K562 (cell line): ENCODE results near the gene RNF123.

Experiments used
- ATF1 ChIP-seq, 2 experiments: fragments of 450-650 bp in 1 of 2; IDR thresholded peaks; 2 replicates each; pipeline ENCODE4 v1.6.1; 2016; ENCODE audit warnings: missing compliant biosample characterization in 1 of 2, missing genetic modification characterization in 1 of 2
- EP300 ChIP-seq: IDR thresholded peaks from 2 replicates; pipeline ENCODE4 v1.6.1; 2012; ENCODE audit warnings: low read length, improper control_type of control experiment
- JUND ChIP-seq, 2 experiments: IDR thresholded peaks; 2 replicates in 1 of 2; 3 replicates in 1 of 2; pipeline ENCODE4 v1.6.1; 2011; ENCODE audit warnings: borderline replicate concordance in 2 of 2, low read depth in 2 of 2, low read length in 2 of 2, improper control_type of control experiment in 1 of 2, missing biosample characterization in 1 of 2, missing genetic modification characterization in 1 of 2, missing genetic modification reagents in 1 of 2
- KDM1A ChIP-seq, 2 experiments: fragments of 450-650 bp; IDR thresholded peaks; 2 replicates each; pipeline ENCODE4 v1.6.1; 2016; ENCODE audit warnings: mild to moderate bottlenecking in 2 of 2
- MCM2 ChIP-seq: fragments of 450-650 bp; IDR thresholded peaks from 2 replicates; pipeline ENCODE4 v1.6.1; 2017; ENCODE audit warnings: low read depth, mild to moderate bottlenecking
- MYNN ChIP-seq, 2 experiments: sonication (generic); formaldehyde crosslinking in 1 of 2; IDR thresholded peaks; 2 replicates each; pipeline versions ENCODE4 v1.5.0 to v1.6.1; 2016 to 2020; ENCODE audit warnings: antibody characterized with exemption in 1 of 2, missing genetic modification reagents in 1 of 2
- ZNF699 ChIP-seq: fragments of 250-450 bp; sonication (Bioruptor Pico); IDR thresholded peaks from 2 replicates; pipeline ENCODE4 v1.8.0; 2021; ENCODE audit warnings: mild to moderate bottlenecking, moderate library complexity; ENCODE audit not compliant: insufficient replicate concordance
- TF ChIP-seq, protein P1 (sequence below): sonication (generic); formaldehyde crosslinking; IDR thresholded peaks from 2 replicates; pipeline ENCODE4 v1.8.0; 2022; ENCODE audit warnings: missing genetic modification reagents, mild to moderate bottlenecking, borderline replicate concordance
- TF ChIP-seq, protein P2 (sequence below): fragments of 450-650 bp; formaldehyde crosslinking; IDR thresholded peaks from 2 replicates; pipeline ENCODE4 v1.4.0; 2020; ENCODE audit warnings: mild to moderate bottlenecking, mixed read lengths
- TF ChIP-seq, protein P3 (sequence below): sonication (generic); formaldehyde crosslinking; IDR thresholded peaks from 2 replicates; pipeline ENCODE4 v1.8.0; 2022; ENCODE audit warnings: mild to moderate bottlenecking, missing genetic modification reagents, borderline replicate concordance
- TF ChIP-seq, protein P4 (sequence below): sonication (generic); formaldehyde crosslinking; IDR thresholded peaks from 2 replicates; pipeline ENCODE4 v1.8.0; 2022; ENCODE audit warnings: missing genetic modification reagents, mild to moderate bottlenecking, moderate library complexity, borderline replicate concordance
- TF ChIP-seq, protein P5 (sequence below): sonication (generic); formaldehyde crosslinking; IDR thresholded peaks from 2 replicates; pipeline ENCODE4 v1.9.0; 2022; ENCODE audit warnings: mild to moderate bottlenecking, missing genetic modification reagents

DNA sequence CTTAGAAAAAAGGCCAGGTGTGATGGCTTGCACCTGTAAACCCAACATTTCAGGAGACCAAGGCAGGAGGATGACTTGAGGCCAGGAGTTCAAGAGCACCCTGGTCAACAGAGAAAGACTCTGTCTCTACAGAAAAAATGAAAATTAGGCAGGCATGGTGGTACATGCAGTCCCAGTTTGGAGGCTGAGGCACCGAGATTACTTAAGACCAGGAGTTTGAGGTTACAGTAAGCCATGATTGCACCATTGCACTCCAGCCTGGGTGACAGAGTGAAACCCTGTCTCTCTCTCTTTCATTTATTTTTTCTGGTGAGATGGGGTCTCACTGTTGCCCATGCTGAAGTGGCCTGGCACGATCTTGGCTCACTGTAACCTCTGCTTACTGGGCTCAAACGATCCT lies 72.3 kb downstream of the RNF123 start:
- TF ChIP-seq EP300, result no peak
- no peak for TF ChIP-seq MYNN (IDR thresholded peaks at IDR 0.05)
- TF ChIP-seq MYNN (CRISPR knock-in tag; IDR thresholded peaks at IDR 0.05), result no peak
- TF ChIP-seq KDM1A (IDR thresholded peaks at IDR 0.05), result no peak
- TF ChIP-seq, protein P1, sequence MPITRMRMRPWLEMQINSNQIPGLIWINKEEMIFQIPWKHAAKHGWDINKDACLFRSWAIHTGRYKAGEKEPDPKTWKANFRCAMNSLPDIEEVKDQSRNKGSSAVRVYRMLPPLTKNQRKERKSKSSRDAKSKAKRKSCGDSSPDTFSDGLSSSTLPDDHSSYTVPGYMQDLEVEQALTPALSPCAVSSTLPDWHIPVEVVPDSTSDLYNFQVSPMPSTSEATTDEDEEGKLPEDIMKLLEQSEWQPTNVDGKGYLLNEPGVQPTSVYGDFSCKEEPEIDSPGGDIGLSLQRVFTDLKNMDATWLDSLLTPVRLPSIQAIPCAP (CRISPR knock-in tag), result no peak
- no peak for TF ChIP-seq ZNF699 (CRISPR knock-in tag)
- no peak for TF ChIP-seq ATF1 (CRISPR knock-in tag; IDR thresholded peaks at IDR 0.05)
- TF ChIP-seq ATF1 (tag; IDR thresholded peaks at IDR 0.05), result no peak
- TF ChIP-seq, protein P2, sequence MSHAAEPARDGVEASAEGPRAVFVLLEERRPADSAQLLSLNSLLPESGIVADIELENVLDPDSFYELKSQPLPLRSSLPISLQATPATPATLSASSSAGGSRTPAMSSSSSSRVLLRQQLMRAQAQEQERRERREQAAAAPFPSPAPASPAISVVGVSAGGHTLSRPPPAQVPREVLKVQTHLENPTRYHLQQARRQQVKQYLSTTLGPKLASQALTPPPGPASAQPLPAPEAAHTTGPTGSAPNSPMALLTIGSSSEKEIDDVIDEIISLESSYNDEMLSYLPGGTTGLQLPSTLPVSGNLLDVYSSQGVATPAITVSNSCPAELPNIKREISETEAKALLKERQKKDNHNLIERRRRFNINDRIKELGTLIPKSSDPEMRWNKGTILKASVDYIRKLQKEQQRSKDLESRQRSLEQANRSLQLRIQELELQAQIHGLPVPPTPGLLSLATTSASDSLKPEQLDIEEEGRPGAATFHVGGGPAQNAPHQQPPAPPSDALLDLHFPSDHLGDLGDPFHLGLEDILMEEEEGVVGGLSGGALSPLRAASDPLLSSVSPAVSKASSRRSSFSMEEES (CRISPR knock-in tag), result no peak
- TF ChIP-seq, protein P3, sequence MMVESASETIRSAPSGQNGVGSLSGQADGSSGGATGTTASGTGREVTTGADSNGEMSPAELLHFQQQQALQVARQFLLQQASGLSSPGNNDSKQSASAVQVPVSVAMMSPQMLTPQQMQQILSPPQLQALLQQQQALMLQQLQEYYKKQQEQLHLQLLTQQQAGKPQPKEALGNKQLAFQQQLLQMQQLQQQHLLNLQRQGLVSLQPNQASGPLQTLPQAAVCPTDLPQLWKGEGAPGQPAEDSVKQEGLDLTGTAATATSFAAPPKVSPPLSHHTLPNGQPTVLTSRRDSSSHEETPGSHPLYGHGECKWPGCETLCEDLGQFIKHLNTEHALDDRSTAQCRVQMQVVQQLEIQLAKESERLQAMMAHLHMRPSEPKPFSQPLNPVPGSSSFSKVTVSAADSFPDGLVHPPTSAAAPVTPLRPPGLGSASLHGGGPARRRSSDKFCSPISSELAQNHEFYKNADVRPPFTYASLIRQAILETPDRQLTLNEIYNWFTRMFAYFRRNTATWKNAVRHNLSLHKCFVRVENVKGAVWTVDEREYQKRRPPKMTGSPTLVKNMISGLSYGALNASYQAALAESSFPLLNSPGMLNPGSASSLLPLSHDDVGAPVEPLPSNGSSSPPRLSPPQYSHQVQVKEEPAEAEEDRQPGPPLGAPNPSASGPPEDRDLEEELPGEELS (CRISPR knock-in tag), result no peak
- no peak for TF ChIP-seq JUND (IDR thresholded peaks at IDR 0.05; ENCODE audit: borderline replicate concordance, low read depth, low read length)
- no peak for TF ChIP-seq JUND (tag; IDR thresholded peaks at IDR 0.05; ENCODE audit: borderline replicate concordance, low read depth, low read length)
- TF ChIP-seq, protein P4, sequence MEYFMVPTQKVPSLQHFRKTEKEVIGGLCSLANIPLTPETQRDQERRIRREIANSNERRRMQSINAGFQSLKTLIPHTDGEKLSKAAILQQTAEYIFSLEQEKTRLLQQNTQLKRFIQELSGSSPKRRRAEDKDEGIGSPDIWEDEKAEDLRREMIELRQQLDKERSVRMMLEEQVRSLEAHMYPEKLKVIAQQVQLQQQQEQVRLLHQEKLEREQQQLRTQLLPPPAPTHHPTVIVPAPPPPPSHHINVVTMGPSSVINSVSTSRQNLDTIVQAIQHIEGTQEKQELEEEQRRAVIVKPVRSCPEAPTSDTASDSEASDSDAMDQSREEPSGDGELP (CRISPR knock-in tag), result no peak
- no peak for TF ChIP-seq MCM2
- TF ChIP-seq, protein P5, sequence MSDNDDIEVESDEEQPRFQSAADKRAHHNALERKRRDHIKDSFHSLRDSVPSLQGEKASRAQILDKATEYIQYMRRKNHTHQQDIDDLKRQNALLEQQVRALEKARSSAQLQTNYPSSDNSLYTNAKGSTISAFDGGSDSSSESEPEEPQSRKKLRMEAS, result no peak
